Adipocyte (in vitro differentiated cells): ENCODE results near the gene PIP5K1B.

ENCODE experiments used
- DNase-seq: peaks from one replicate; pipeline ENCODE4 v3.0.0-alpha.2; 2015; ENCODE audit warnings: low read depth
- H3K27me3 ChIP-seq: replicated peaks from 2 replicates; pipeline ENCODE4 v1.7.0; 2013; ENCODE audit warnings: mild to moderate bottlenecking, low read length, moderate library complexity; ENCODE audit not compliant: control insufficient read depth, insufficient read depth
- H3K36me3 ChIP-seq: 2 replicates; pipeline ENCODE4 v1.7.0; 2013; ENCODE audit warnings: low read length, mild to moderate bottlenecking, moderate library complexity; ENCODE audit not compliant: control insufficient read depth, insufficient read depth, severe bottlenecking
- H3K4me1 ChIP-seq: 2 replicates; pipeline ENCODE4 v1.7.0; 2013; ENCODE audit warnings: mild to moderate bottlenecking, low read length, moderate library complexity; ENCODE audit not compliant: control insufficient read depth, insufficient read depth
- H3K4me3 ChIP-seq: 2 replicates; pipeline ENCODE4 v1.7.0; 2013; ENCODE audit warnings: mild to moderate bottlenecking, low read length, moderate library complexity
- H3K9ac ChIP-seq: 2 replicates; pipeline ENCODE4 v1.7.0; 2013; ENCODE audit warnings: mild to moderate bottlenecking, low read length, moderate library complexity
- H3K9me3 ChIP-seq: 2 replicates; pipeline ENCODE4 v1.7.0; 2013; ENCODE audit warnings: mild to moderate bottlenecking, low read length, moderate library complexity; ENCODE audit not compliant: control insufficient read depth

Gene PIP5K1B

DNA sequence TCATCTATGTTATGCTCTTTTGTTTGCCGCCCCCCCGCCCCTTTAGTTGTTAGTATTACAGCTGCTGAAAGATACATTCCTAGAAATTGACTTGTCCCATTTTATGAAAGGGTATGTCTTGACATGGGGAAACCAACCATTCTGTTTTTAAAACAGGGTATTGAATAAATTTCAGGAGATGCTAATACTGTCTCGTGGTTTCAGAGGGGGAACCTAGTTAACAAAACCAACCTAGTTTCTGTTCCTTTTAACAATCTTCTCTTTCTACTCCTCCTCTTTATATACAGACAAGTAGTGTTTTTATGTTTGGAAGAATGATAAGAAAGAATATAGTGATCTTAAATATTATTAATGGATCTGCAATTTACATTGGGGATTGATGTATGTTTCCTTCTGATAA is 3.5 kb downstream of the PIP5K1B start:
- H3K4me3 ChIP-seq, result no peak overlapping the region

DNA sequence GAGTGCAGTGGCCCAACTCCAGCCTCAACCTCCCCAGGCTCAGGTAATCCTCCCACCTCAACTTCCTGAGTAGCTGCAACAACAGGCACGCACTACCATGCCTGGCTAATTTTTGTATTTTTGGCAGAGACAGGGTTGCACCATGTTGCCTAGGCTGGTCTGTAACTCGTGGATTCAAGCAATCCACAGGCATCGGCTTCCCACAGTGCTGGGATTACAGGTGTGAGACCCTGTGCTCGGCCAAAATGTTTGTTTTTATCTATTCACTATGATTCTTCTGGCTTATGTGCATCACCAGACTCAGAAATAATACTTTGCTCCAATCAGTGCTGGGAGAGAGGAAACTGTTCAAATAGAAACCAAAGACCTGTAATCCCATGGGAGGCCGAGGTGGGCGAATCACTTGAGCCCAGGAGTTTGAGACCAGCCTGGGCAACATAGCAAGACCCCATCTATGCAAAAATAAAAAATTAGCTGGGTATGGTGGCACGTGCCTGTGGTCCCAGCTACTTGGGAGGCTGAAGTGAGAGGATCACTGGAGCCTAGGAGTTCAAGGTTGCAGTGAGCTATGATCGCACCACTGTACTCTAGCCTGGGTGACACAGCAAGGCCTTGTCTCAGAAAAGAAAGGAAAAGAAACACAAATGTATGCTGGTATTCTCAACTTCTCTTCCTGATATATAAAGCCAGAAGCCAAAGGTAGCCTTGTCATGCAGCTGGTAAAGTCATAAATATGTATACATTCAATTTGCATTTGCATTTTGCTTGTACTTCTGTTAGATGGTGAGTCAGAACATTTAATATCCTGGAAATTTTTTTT is 4.5 kb downstream of the PIP5K1B start:
- no peak for DNase-seq
- Histone ChIP-seq H3K36me3 (no peaks in the 10 kb centered on the region), H3K4me3 (no peak overlapping the region), H3K9ac (no peak overlapping the region), H3K9me3 (no peaks in the 10 kb centered on the region), H3K27me3 (peaks cover 52% of the 10 kb centered on the region), H3K4me1 (peaks cover 11% of the 10 kb centered on the region)

More for the DNA sequence above, 3.5 kb downstream of the PIP5K1B start:
- peaks cover 12% of the 10 kb centered on the region for H3K4me1 ChIP-seq
- no peaks in the 10 kb centered on the region for H3K36me3 ChIP-seq
- H3K9me3 ChIP-seq, result no peaks in the 10 kb centered on the region
- DNase-seq, result no peak
- H3K9ac ChIP-seq, result no peak overlapping the region
- H3K27me3 ChIP-seq, result peaks cover 62% of the 10 kb centered on the region

DNA sequence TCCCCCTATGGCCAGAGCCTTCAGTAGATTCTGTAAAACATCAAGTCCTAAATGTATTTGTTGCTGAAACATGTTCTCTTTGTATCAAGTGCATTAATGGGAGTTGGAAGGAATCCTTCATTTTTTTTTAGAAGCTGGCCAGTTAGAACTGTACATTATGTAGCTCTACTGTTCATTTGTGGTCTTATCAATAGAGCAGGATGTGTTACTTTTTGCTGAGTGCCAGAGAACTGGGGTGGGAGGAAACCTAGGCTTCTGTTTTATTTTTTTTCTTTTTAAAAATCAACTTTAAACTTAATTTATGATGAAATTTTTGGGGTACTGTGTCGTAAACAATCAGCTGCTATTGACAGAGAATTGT is 5.1 kb downstream of the PIP5K1B start:
- H3K9ac ChIP-seq, result no peak overlapping the region
- peaks cover 7% of the 10 kb centered on the region for H3K4me1 ChIP-seq
- H3K27me3 ChIP-seq, result peaks cover 48% of the 10 kb centered on the region
- H3K4me3 ChIP-seq, result no peak overlapping the region
- no peak for DNase-seq
- H3K36me3 ChIP-seq, result no peaks in the 10 kb centered on the region
- H3K9me3 ChIP-seq, result no peaks in the 10 kb centered on the region

DNA sequence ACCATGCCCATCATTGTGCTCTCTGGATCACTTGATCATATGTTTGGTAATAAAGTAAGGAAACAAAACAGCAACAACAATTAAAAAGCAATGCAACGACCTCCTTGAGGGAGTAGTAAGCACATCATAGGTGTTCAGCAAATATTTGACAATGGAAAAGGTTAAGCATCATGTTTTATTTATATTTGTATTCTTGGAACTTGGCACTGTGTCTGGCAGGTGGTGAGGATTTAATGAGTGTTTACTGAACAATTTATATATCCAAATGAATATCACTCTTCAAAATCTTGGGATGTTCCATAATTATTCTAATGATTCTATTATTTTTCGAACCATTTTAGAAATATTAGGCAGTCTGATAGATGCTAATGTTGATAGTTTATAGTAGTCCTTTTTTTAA is 6.2 kb downstream of the PIP5K1B start:
- H3K9ac ChIP-seq, result no peak overlapping the region
- no peaks in the 10 kb centered on the region for H3K36me3 ChIP-seq
- no peaks in the 10 kb centered on the region for H3K9me3 ChIP-seq
- H3K27me3 ChIP-seq, result peaks cover 41% of the 10 kb centered on the region
- H3K4me1 ChIP-seq, result no peaks in the 10 kb centered on the region
- DNase-seq, result no peak
- H3K4me3 ChIP-seq, result no peak overlapping the region

DNA sequence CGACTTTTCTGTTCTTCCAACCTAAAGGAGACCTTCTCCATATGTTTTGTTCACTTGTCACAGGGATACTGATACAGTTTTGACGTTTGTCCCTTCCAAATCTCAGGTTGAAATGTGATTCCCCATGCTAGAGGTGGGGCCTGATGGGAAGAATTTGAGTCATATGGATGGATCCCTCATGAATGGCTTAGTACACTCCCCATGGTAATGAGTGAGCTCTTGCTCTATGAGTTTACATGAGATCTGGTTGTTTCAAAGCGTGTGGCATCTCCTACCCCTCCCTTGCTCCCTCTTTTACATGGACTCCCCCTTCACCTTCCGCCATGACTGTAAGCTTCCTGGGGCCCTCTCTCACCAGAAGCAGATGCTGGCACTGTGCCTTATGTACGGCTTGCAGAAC is 6.9 kb downstream of the PIP5K1B start:
- Histone ChIP-seq H3K9ac (no peak overlapping the region), H3K36me3 (no peaks in the 10 kb centered on the region), H3K9me3 (no peaks in the 10 kb centered on the region), H3K27me3 (peaks cover 38% of the 10 kb centered on the region), H3K4me1 (no peaks in the 10 kb centered on the region), H3K4me3 (no peak overlapping the region)
- no peak for DNase-seq

DNA sequence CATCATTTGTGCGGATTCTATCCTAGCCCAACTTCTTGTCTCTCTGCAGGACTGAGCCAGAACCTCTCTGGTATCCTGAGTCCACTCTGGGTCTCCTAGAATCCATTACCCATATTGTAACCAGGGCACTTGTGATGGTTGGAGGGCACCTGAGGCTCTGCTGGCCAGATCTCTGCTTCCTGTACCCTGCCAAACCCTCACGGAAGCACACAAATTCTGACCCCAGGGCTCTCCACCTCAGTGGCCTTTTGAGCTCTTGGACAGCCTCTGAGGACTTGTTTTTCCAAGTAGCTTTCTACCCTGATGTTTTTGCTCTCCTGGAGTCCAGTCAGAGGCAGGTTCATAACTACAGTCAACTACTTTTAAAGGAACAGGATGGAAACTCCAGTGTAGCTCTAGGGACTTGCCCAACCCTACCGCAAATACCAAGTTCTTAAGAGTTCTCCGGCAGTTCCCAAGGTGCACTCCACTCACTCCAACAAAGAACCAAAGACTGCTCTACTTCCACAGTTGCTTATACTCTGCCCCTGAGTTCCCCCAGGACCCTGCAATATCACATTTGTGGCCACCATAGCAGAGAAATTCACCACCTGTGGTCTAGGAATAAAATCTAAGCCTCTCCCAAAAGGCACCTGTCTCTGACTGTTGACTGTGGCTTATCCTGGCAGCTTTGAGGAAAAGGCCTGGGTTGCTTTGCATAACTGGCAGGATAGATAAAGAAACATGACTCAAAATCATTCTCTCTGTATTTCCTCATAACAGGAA is 9.6 kb downstream of the PIP5K1B start:
- Histone ChIP-seq H3K9me3 (no peaks in the 10 kb centered on the region), H3K4me3 (no peak overlapping the region), H3K9ac (no peak overlapping the region), H3K27me3 (peaks cover 19% of the 10 kb centered on the region), H3K36me3 (no peaks in the 10 kb centered on the region), H3K4me1 (no peaks in the 10 kb centered on the region)
- no peak for DNase-seq

DNA sequence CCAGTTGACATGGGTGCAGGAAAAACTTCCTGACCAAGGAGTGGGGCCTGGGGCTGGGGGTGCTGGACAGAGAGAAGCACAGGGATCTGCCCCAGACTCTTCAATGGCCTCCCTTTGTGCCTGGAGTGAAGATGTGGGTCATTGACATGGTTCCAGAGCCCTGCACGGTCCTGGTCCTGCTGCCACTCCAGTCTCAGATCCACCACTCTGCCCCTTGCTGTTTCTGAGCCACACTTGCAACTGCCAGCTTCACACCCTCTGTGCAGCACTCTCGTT is 10.1 kb downstream of the PIP5K1B start:
- H3K4me3 ChIP-seq, result no peak overlapping the region
- H3K27me3 ChIP-seq, result peaks cover 18% of the 10 kb centered on the region
- no peak for DNase-seq
- H3K9me3 ChIP-seq, result no peaks in the 10 kb centered on the region
- H3K36me3 ChIP-seq, result no peaks in the 10 kb centered on the region
- no peaks in the 10 kb centered on the region for H3K4me1 ChIP-seq
- H3K9ac ChIP-seq, result no peak overlapping the region

DNA sequence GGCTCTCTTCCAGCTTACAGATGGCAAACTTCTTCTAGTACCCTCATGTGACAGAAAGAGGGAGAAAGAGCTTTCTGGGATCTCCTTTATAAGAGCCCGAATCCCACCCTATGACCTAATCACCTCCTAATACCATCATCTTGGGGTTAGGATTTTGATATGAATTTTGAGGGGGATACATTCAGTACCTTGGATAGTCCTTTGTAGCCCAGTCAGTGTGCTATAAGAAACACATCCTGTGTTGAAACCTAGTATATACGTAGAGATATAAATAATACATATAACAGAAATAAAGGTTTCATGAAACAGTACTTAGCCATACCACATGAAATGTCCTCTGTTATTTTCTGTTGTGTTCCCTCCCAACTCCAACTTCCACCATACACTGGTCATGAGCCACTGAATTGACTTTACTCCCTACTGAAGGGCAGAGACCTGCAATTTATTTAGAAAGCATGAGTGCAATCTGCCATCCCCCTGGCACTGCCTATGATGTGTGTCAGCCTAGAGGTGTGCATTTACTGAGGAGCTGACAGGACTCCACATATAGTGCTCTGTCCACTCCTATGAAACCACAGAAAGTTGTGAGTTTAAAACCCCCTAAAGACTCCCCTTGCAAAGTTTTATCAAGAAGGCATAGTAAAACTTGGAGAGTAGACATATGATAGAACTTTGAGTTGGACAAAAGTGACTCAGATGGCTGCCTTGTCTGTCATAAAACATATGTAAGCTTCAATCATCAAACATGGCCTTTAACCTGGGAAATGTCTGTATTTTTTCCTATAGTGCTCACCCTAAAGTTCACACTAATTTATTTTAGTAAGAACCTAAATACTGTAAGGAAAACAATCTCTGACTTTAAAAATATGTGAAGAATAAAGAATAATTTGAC is 12.8 kb downstream of the PIP5K1B start:
- no peak for DNase-seq
- H3K9me3 ChIP-seq, result no peaks in the 10 kb centered on the region
- no peak overlapping the region for H3K9ac ChIP-seq
- no peak overlapping the region for H3K4me3 ChIP-seq
- no peaks in the 10 kb centered on the region for H3K4me1 ChIP-seq
- no peaks in the 10 kb centered on the region for H3K36me3 ChIP-seq
- H3K27me3 ChIP-seq, result peaks cover 16% of the 10 kb centered on the region

DNA sequence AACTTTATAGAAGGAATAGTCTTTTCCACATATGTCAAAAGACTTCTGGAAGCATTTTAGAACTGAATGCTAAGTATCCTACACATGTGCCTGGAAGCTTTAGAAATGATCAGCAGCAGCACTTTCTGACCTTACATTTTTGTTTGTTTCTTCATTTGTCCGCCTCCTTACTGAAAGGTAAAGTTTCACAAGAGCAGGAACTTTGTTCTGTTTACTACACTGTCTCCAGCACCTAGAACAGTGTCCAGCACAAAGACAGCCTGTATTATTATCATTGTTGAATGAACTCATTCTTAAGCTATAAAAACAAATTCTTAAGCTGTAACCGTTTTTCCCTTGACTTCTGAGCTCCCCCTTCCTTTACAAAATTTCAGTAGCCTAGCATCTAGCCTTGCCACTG is 14.8 kb downstream of the PIP5K1B start:
- Histone ChIP-seq H3K4me1 (no peaks in the 10 kb centered on the region), H3K4me3 (no peak overlapping the region), H3K9ac (no peak overlapping the region), H3K36me3 (no peaks in the 10 kb centered on the region), H3K9me3 (peaks cover 4% of the 10 kb centered on the region), H3K27me3 (peaks cover 16% of the 10 kb centered on the region)
- no peak for DNase-seq

DNA sequence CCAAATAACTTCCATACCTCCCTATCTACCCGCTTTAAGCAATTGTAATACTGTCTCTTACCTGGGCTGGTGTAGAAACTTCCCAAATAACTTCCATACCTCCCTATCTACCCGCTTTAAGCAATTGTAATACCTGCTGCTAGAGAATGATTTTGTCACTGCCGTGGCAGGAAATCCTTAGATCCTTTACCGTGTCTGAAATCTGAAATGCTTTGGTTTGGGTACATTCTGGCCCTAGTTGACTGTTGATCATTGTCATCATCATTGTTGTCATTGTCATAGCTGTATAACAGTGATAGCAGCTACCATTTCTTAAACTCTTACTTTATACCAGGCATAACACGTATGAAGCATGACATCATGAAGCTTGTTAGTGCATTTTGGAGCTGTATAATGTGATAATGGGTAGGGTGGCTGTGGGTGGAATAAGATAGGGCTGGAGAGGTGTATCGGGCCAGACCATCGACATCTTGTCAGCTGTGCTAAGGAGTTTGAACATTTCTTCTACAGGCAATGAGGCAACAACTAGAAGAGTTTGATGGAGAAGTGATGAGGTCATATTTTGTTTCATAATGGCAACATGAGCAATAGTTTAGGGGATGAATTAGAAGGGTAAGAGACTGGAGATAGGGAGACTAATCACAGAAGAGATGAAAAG is 15.7 kb downstream of the PIP5K1B start:
- Histone ChIP-seq H3K9me3 (peaks cover 4% of the 10 kb centered on the region), H3K27me3 (peaks cover 16% of the 10 kb centered on the region), H3K9ac (no peak overlapping the region), H3K4me1 (no peaks in the 10 kb centered on the region), H3K36me3 (no peaks in the 10 kb centered on the region), H3K4me3 (no peak overlapping the region)
- DNase-seq, result no peak
